SH-SY5Y (cell line): ENCODE data around the gene MGMT.

ENCODE experiments used
- GATA2 ChIP-seq: IDR thresholded peaks from 2 replicates; pipeline ENCODE4 v1.6.1; 2011; ENCODE audit warnings: mild to moderate bottlenecking, low read depth, low read length
- GATA3 ChIP-seq: IDR thresholded peaks from 2 replicates; pipeline ENCODE4 v1.6.1; 2011; ENCODE audit warnings: low read depth, mild to moderate bottlenecking, low read length, moderate library complexity

DNA sequence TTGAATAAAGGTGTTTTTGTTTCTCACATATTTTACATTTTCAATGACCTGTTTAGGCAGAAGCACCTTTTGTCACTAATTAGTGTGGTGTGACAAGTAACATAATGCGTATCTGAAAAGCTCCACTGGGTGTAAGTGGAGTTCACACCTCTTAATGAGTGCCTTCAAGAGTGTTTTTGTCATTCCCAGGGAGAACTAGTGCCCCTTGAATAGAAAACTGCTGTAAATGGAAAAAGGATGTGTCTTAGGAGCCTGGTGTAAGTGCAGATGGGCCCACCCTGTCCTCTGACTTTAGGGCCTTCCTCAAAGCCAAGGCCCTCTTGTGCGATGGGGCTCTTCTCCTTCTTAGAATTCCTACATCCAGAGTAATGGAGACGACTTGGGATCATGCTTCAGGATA lies 170.0 kb downstream of the MGMT start:
- TF ChIP-seq GATA2 (no peak), GATA3 (no peak)
